ENCODE measurements around the gene KCNIP4. TPM values are rescaled to one million over a fixed set of nuclear protein-coding genes. Genes with fewer than 3 reads are reported as not detected.
A peak's percentile ranks its signal among the peaks of the same experiment; 100 is the strongest.

KCNIP4 gene
- total and polyA plus RNA-seq, 2 of the 4 experiments (the other 2 are of a cell fraction), result not detected

- no peak overlapping the region for H2AFZ ChIP-seq (replicated peaks; ENCODE audit: low read length, poor library complexity)
- no peak for TF ChIP-seq RFX5 (IDR thresholded peaks at IDR 0.05; ENCODE audit: low read depth, low read length)
- TF ChIP-seq MAFK (IDR thresholded peaks at IDR 0.05; ENCODE audit: low read depth, low read length), result no peak
- TF ChIP-seq MAZ (IDR thresholded peaks at IDR 0.05; ENCODE audit: borderline replicate concordance, low read depth, low read length), result no peak
- TF ChIP-seq RAD21 (IDR thresholded peaks at IDR 0.05; ENCODE audit: low read length), result no peak
- TF ChIP-seq RCOR1 (IDR thresholded peaks at IDR 0.05; ENCODE audit: insufficient replicate concordance, low read length), result no peak
- no peak for TF ChIP-seq NFE2L2 (IDR thresholded peaks at IDR 0.05; ENCODE audit: low read depth, low read length)
- TF ChIP-seq ELK1 (IDR thresholded peaks at IDR 0.05; ENCODE audit: borderline replicate concordance, low read depth, low read length), result no peak
- TF ChIP-seq FOS (IDR thresholded peaks at IDR 0.05; ENCODE audit: low read depth, low read length), result no peak
- no peak for TF ChIP-seq USF2 (IDR thresholded peaks at IDR 0.05; ENCODE audit: low read depth, low read length)
- TF ChIP-seq MXI1 (IDR thresholded peaks at IDR 0.05; ENCODE audit: borderline replicate concordance, low read depth, low read length), result no peak
- no peak for TF ChIP-seq SMC3 (IDR thresholded peaks at IDR 0.05; ENCODE audit: low read depth, low read length)
- TF ChIP-seq CEBPB (IDR thresholded peaks at IDR 0.05; ENCODE audit: low read depth, low read length), result no peak
- no peak for TF ChIP-seq BHLHE40 (IDR thresholded peaks at IDR 0.05; ENCODE audit: low read depth, low read length)
- no peak for TF ChIP-seq CTCF (conservative IDR thresholded peaks at IDR 0.05; ENCODE audit: low read depth, low read length)
- TF ChIP-seq CHD1 (IDR thresholded peaks at IDR 0.05; ENCODE audit: low read depth, low read length), result no peak
- TF ChIP-seq POLR2A (IDR thresholded peaks at IDR 0.05; ENCODE audit: low read depth, low read length), result no peak
- H3K14ac ChIP-seq (replicated peaks; ENCODE audit: low read depth, low read length), result no peak overlapping the region
- no peak overlapping the region for H3K27ac ChIP-seq (ENCODE audit: insufficient read depth, low read length)
- no peak overlapping the region for H2BK5ac ChIP-seq (ENCODE audit: low read depth, low read length, poor library complexity, severe bottlenecking)
- no peaks in the 10 kb centered on the region for H3K9me1 ChIP-seq (ENCODE audit: insufficient read depth, low read length)
- H3K4me1 ChIP-seq (ENCODE audit: control insufficient read depth, insufficient read depth, low read length), result no peaks in the 10 kb centered on the region
- no peaks in the 10 kb centered on the region for H3K27me3 ChIP-seq (ENCODE audit: control insufficient read depth, insufficient read depth, low read length)
- H3K4me2 ChIP-seq (ENCODE audit: low read depth, low read length), result no peak overlapping the region
- H3K79me1 ChIP-seq (ENCODE audit: low read depth in 1 of 2, low read length in 2 of 2), result no peaks in the 10 kb centered on the region
- no peak overlapping the region for H4K5ac ChIP-seq (ENCODE audit: low read depth, low read length)
- H2BK15ac ChIP-seq (ENCODE audit: low read depth, low read length), result no peak overlapping the region
- H4K20me1 ChIP-seq (ENCODE audit: insufficient read depth, low read length), result no peaks in the 10 kb centered on the region
- in situ Hi-C loops (cut with MboI; ENCODE audit: low sequenced_read_pairs) (no loop called here), dilution Hi-C loops (cut with HindIII; ENCODE audit: low sequenced_read_pairs, unreplicated experiment) (no loop called here), intact Hi-C loops (cut with micrococcal nuclease) (no loop called here)
- no peaks in the 10 kb centered on the region for H3K9me3 ChIP-seq (ENCODE audit: control insufficient read depth, insufficient read depth, low read length)
- H3K23ac ChIP-seq (ENCODE audit: low read depth, low read length), result no peak overlapping the region
- no peak overlapping the region for H4K91ac ChIP-seq (ENCODE audit: insufficient read depth, low read depth, low read length)
- no peak overlapping the region for H3K56ac ChIP-seq (ENCODE audit: extremely low read depth, insufficient read depth, low read length)
- H3K4me3 ChIP-seq (ENCODE audit: insufficient read depth, low read depth, low read length), result no peak overlapping the region
- no peak overlapping the region for H2AK9ac ChIP-seq (replicated peaks; ENCODE audit: low read depth, low read length, poor library complexity)
- H3K36me3 ChIP-seq (ENCODE audit: control insufficient read depth, insufficient read depth, low read length), result no peaks in the 10 kb centered on the region
- BruUV-seq (replicated peaks), result no TSS peak
- no peak for DNase-seq
- no peak overlapping the region for H2AK5ac ChIP-seq (ENCODE audit: low read depth, low read length)
- no peak overlapping the region for H4K8ac ChIP-seq (ENCODE audit: low read depth in 2 of 2, low read length in 2 of 2)
- no peak overlapping the region for H3K18ac ChIP-seq (ENCODE audit: low read depth, low read length)
- H3K9ac ChIP-seq (ENCODE audit: low read depth, low read length), result no peak overlapping the region
- no peak overlapping the region for H3K4ac ChIP-seq (ENCODE audit: low read depth, low read length)
- no peak overlapping the region for H2BK20ac ChIP-seq (ENCODE audit: low read depth, low read length)
- H2BK120ac ChIP-seq (ENCODE audit: low read depth, low read length), result no peak overlapping the region
- CTCF ChIA-PET, result no interaction called here
- peak; percentile 61; the same call in 1 of the 2 replicates for ATAC-seq (ENCODE audit: low read depth)
- POLR2A ChIA-PET (ENCODE audit: unreplicated experiment), result no interaction called here
Measured at GRCh38 chr4:21835712-21836111, 112.9 kb downstream of the KCNIP4 start.
